ENCODE results near the gene ZNRD2.

The ZNRD2 gene

DNA sequence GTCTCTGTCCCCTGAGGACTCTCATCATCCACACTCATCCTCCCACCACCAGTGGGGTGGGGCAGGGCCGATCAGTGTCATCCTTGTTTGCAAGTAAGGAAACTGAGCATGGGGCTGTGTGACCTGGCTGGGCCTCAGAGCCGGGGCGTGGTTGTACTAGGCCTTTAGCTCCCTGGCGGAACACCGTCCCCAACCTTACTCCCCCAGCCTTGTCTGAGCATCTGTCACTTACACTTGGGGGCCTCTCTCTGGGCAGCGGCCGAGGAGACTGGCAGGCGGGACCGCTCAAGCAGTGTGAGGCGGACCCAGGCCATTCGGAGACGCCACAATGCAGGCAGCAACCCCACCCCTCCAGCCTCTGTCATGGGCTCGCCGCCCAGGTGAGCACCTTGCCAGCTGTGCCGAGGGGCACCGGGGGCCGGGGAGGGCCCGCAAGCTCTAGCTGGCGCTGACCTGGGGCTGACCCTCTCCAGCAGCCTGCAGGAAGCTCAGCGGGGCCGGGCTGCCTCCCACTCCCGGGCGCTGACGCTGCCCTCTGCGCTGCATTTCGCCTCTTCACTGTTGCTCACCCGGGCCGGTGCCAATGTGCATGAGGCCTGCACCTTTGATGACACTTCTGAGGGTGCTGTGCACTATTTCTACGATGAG, 49.1 kb downstream of the ZNRD2 start:
- Histone ChIP-seq H3K4me3 (no peak overlapping the region), H3K36me3 (ENCODE audit: insufficient read depth, low read length) (peaks cover 21% of the 10 kb centered on the region; the same call in 1 of the 2 replicates), H3K9ac (ENCODE audit: insufficient read length) (no peak overlapping the region), H3K27ac (no peak overlapping the region), H3K9me3 (ENCODE audit: low read depth, low read length) (no peaks in the 10 kb centered on the region)
- no peak for DNase-seq (ENCODE audit: low read depth, low spot score)
- TF ChIP-seq POLR2AphosphoS5 (IDR thresholded peaks at IDR 0.05; ENCODE audit: borderline replicate concordance, low read depth, low read length) (no peak), FOXP2 (optimal IDR thresholded peaks at IDR 0.05; ENCODE audit: control extremely low read depth, extremely low read length, insufficient read depth) (no peak), EZH2 (IDR thresholded peaks at IDR 0.05) (no peak)

DNA sequence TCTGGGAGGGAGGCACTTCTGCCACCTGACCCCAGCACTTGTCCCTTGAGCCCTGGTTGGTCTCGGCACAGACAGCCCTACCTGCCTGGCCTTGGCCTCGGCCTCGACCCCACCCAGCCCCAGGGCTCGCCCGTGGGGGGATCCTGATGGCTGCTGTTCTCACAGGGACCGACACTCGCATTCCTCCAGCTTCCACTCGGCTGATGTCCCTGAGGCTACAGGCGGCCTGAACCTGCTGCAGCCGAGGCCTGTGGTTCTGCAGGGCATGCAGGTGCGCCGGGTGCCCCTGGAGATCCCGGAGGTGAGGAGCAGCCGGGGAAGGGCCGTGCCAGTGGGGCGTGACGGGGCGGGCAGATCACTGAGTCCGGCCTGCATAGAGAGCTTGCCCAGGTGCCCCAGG, 50.4 kb downstream of the ZNRD2 start:
- no peak overlapping the region for H3K4me3 ChIP-seq
- no peak overlapping the region for H3K9ac ChIP-seq (ENCODE audit: insufficient read length)
- H3K9me3 ChIP-seq (ENCODE audit: low read depth, low read length) = no peaks in the 10 kb centered on the region
- H3K27ac ChIP-seq = no peak overlapping the region
- TF ChIP-seq POLR2AphosphoS5 (IDR thresholded peaks at IDR 0.05; ENCODE audit: borderline replicate concordance, low read depth, low read length) (no peak), EZH2 (IDR thresholded peaks at IDR 0.05) (no peak)
- no peak for DNase-seq (ENCODE audit: low read depth, low spot score)
- H3K36me3 ChIP-seq (ENCODE audit: insufficient read depth, low read length) = peaks cover 21% of the 10 kb centered on the region; the same call in 1 of the 2 replicates

DNA sequence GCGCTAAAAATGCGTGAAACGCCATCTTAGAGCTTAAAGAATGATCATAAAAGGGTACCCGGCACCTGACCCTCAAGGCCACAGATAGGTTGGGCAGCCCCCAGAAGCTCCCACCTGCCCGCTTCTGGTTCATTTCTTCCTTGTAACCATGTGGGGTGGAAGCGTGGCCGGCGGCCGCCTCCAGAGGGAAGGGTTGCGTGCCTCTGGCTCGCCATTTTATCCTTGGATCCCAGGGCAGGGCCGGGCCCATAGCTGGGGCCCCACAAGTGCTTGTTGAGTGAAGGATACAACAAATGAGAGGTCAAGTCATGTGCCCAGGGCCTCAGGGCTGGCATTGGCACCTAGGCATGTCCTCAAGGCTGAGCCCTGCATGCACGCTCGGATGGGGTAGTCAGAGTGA, 51.2 kb downstream of the ZNRD2 start:
- peaks cover 22% of the 10 kb centered on the region; the same call in 1 of the 2 replicates for H3K36me3 ChIP-seq (ENCODE audit: insufficient read depth, low read length)

More for the DNA sequence above, 51.2 kb downstream of the ZNRD2 start:
- H3K9me3 ChIP-seq (ENCODE audit: low read depth, low read length) = no peaks in the 10 kb centered on the region
- TF ChIP-seq FOXP2 (optimal IDR thresholded peaks at IDR 0.05; ENCODE audit: control extremely low read depth, extremely low read length, insufficient read depth) (no peak), EZH2 (IDR thresholded peaks at IDR 0.05) (no peak), POLR2AphosphoS5 (IDR thresholded peaks at IDR 0.05; ENCODE audit: borderline replicate concordance, low read depth, low read length) (no peak)
- no peak for DNase-seq (ENCODE audit: low read depth, low spot score)
- no peak overlapping the region for H3K9ac ChIP-seq (ENCODE audit: insufficient read length)
- no peak overlapping the region for H3K4me3 ChIP-seq
- H3K27ac ChIP-seq = no peak overlapping the region
